GM12865 (cell line): ENCODE measurements around the gene TMEM207.

Experiments
- DNase-seq: peaks from one replicate; pipeline ENCODE4 v3.0.0; 2010; ENCODE audit warnings: low read depth
- H3K4me3 ChIP-seq: 2 replicates; pipeline ENCODE4 v1.5.1; 2011; ENCODE audit warnings: mild to moderate bottlenecking, low read depth, low read length, control low read depth
- CTCF ChIP-seq: IDR thresholded peaks from 2 replicates; pipeline ENCODE4 v1.5.1; 2011; ENCODE audit warnings: low read length, control low read depth, low read depth, inconsistent platforms; ENCODE audit not compliant: insufficient read depth; ENCODE audit errors: missing control alignments

The TMEM207 gene

GRCh38 chr3:190449801-190450200, at the start of gene TMEM207:
Gene TMEM207 (minus strand): TSS chr3:190449901. CDS start chr3:190449809, 92 bp downstream.
- H3K4me3 ChIP-seq: no peak within 1 kb of the TSS
- DNase-seq: no peak
- no peak for TF ChIP-seq CTCF

DNA sequence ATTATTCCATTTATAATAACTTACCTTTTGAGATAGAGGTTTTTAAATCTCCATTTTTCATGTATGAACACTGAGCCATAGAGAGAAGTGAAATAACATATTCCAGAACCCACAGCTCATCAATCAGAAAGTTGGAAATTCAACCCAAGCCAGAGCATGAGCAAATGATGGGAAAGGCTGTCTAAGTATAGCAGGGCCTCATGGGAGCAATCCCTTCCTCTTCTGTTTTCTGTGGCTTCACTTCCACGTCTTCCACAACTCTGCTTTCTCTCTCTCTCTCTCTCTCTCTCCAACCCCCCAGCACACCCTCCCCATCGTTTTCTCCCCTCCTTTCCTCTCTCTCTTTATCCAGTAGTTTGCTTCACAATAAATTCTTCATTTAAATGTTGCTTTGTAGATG, 49.4 kb upstream of the TMEM207 start:
- TF ChIP-seq CTCF: no peak
- no peak for DNase-seq
- H3K4me3 ChIP-seq: no peak overlapping the region

GRCh38 chr3:190498293-190498692, 48.6 kb upstream of the TMEM207 start:
- TF ChIP-seq CTCF: no peak
- no peak for DNase-seq
- H3K4me3 ChIP-seq: no peak overlapping the region

GRCh38 chr3:190497811-190498210, 48.1 kb upstream of the TMEM207 start:
- no peak overlapping the region for H3K4me3 ChIP-seq
- no peak for DNase-seq
- TF ChIP-seq CTCF: no peak

GRCh38 chr3:190496859-190497258, 47.2 kb upstream of the TMEM207 start:
- H3K4me3 ChIP-seq: no peak overlapping the region
- no peak for DNase-seq
- TF ChIP-seq CTCF: no peak

GRCh38 chr3:190495796-190496195, 46.1 kb upstream of the TMEM207 start:
- no peak for TF ChIP-seq CTCF
- no peak for DNase-seq
- no peak overlapping the region for H3K4me3 ChIP-seq

DNA sequence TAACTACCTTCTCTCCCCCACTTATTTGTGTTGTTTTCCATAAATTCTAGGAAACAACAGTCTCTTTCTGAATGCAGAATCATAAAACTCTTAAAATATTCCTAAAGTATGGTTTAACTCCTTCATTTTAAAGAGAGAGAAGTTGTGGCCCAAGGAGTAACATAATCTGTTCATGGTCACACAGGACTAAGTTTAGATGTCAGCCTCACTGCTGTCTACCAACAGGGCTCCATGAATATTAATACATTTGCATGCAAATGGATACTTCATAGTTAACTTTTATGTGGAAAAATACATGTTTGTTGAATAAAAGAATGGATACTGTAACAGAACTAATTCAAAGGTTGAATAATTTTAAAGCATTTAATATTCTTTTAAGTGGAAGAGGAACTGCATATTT, 45.7 kb upstream of the TMEM207 start:
- no peak for DNase-seq
- no peak for TF ChIP-seq CTCF
- H3K4me3 ChIP-seq: no peak overlapping the region
